OCI-LY1 (cell line): ENCODE data around the gene ARHGEF10L.

Experiments used
- H2AFZ ChIP-seq: fragments of 200-600 bp; sonication (generic), shearing (Covaris generic); 2 replicates; pipeline ENCODE4 v1.6.0; 2014; ENCODE audit warnings: antibody characterized with exemption, mild to moderate bottlenecking, low read length
- H3F3A ChIP-seq: fragments of 200-600 bp; sonication (generic), shearing (Covaris generic); 2 replicates; pipeline ENCODE4 v1.6.0; 2014; ENCODE audit warnings: mild to moderate bottlenecking, antibody characterized with exemption, low read length, moderate library complexity; ENCODE audit not compliant: insufficient read depth
- H3K27ac ChIP-seq: fragments of 200-600 bp; sonication (generic); 2 replicates; pipeline ENCODE4 v1.5.1; 2014; ENCODE audit warnings: low read length, mixed run types, mild to moderate bottlenecking, low read depth; ENCODE audit not compliant: poor library complexity, severe bottlenecking
- H3K27me3 ChIP-seq: fragments of 200-600 bp; sonication (generic); 2 replicates; pipeline ENCODE4 v1.6.0; 2014; ENCODE audit warnings: antibody characterized with exemption, mild to moderate bottlenecking, low read length, moderate library complexity; ENCODE audit not compliant: insufficient read depth
- H3K36me3 ChIP-seq: fragments of 200-600 bp; sonication (generic); 2 replicates; pipeline ENCODE4 v1.6.1; 2014; ENCODE audit warnings: mild to moderate bottlenecking, antibody characterized with exemption, low read length, moderate library complexity, mixed read lengths; ENCODE audit not compliant: insufficient read depth
- H3K4me1 ChIP-seq: fragments of 200-600 bp; sonication (generic); 2 replicates; pipeline ENCODE4 v1.5.1; 2014; ENCODE audit warnings: mild to moderate bottlenecking, low read length, moderate library complexity; ENCODE audit not compliant: insufficient read depth, severe bottlenecking
- H3K4me2 ChIP-seq: fragments of 200-600 bp; sonication (generic), shearing (Covaris generic); 2 replicates; pipeline ENCODE4 v1.6.1; 2014; ENCODE audit warnings: low read length
- H3K4me3 ChIP-seq: fragments of 200-600 bp; sonication (generic); 2 replicates; pipeline ENCODE4 v1.5.1; 2014; ENCODE audit warnings: low read length, low read depth, mild to moderate bottlenecking, mixed read lengths; ENCODE audit not compliant: poor library complexity, severe bottlenecking
- H3K79me2 ChIP-seq: fragments of 200-600 bp; shearing (Covaris generic); 2 replicates; pipeline ENCODE4 v1.6.1; 2016; ENCODE audit warnings: mixed run types, low read length, mixed read lengths; ENCODE audit not compliant: insufficient read depth
- H3K9ac ChIP-seq: fragments of 200-600 bp; sonication (generic), shearing (Covaris generic); 2 replicates; pipeline ENCODE4 v1.6.1; 2014; ENCODE audit warnings: mild to moderate bottlenecking, low read length, mixed read lengths
- H3K9me2 ChIP-seq: fragments of 200-600 bp; sonication (generic), shearing (Covaris generic); 2 replicates; pipeline ENCODE4 v1.6.1; 2014; ENCODE audit warnings: low read depth, mild to moderate bottlenecking, low read length, mixed read lengths
- H3K9me3 ChIP-seq: fragments of 200-600 bp; shearing (Covaris generic); 2 replicates; pipeline ENCODE4 v1.6.1; 2014; ENCODE audit warnings: low read length, mixed read lengths
- H4K20me1 ChIP-seq: fragments of 200-600 bp; sonication (generic), shearing (Covaris generic); 2 replicates; pipeline ENCODE4 v1.6.0; 2016; ENCODE audit warnings: mild to moderate bottlenecking, low read length; ENCODE audit not compliant: insufficient read depth
- CTCF ChIP-seq: fragments of 200-600 bp; sonication (generic), shearing (Covaris generic); IDR thresholded peaks from 2 replicates; pipeline ENCODE4 v1.5.1; 2017; ENCODE audit warnings: mild to moderate bottlenecking, antibody characterized with exemption, low read length, moderate library complexity, mixed read lengths
- EZH2 ChIP-seq: fragments of 200-600 bp; sonication (generic), shearing (Covaris generic); IDR thresholded peaks from 2 replicates; pipeline ENCODE4 v1.8.0; 2017; ENCODE audit warnings: borderline replicate concordance, mixed run types, mild to moderate bottlenecking, antibody characterized with exemption, low read length, moderate library complexity, mixed read lengths

Gene ARHGEF10L

GRCh38 chr1:17654519-17654918, 115.0 kb downstream of the ARHGEF10L start:
- Histone ChIP-seq H3K79me2 (no peaks in the 10 kb centered on the region), H2AFZ (no peak overlapping the region), H3K9ac (no peak overlapping the region), H3K27me3 (no peaks in the 10 kb centered on the region), H3K4me2 (no peak overlapping the region), H3F3A (no peaks in the 10 kb centered on the region), H3K4me1 (no peaks in the 10 kb centered on the region), H3K36me3 (no peaks in the 10 kb centered on the region), H3K27ac (no peak overlapping the region), H3K9me2 (no peaks in the 10 kb centered on the region), H4K20me1 (no peaks in the 10 kb centered on the region), H3K4me3 (no peak overlapping the region), H3K9me3 (no peaks in the 10 kb centered on the region)
- TF ChIP-seq CTCF (no peak), EZH2 (no peak)

- Histone ChIP-seq H3K27ac (no peak overlapping the region), H3K27me3 (no peaks in the 10 kb centered on the region), H3K9ac (no peak overlapping the region), H3K9me3 (no peaks in the 10 kb centered on the region), H3K4me3 (no peak overlapping the region), H3K36me3 (no peaks in the 10 kb centered on the region), H3K4me1 (no peaks in the 10 kb centered on the region), H3K79me2 (no peaks in the 10 kb centered on the region), H3K4me2 (no peak overlapping the region), H3K9me2 (no peaks in the 10 kb centered on the region), H2AFZ (no peak overlapping the region), H3F3A (no peaks in the 10 kb centered on the region), H4K20me1 (no peaks in the 10 kb centered on the region)
- no peak for TF ChIP-seq CTCF
These were observed 115.7 kb downstream of the ARHGEF10L start for GRCh38 chr1:17655169-17655568.

DNA sequence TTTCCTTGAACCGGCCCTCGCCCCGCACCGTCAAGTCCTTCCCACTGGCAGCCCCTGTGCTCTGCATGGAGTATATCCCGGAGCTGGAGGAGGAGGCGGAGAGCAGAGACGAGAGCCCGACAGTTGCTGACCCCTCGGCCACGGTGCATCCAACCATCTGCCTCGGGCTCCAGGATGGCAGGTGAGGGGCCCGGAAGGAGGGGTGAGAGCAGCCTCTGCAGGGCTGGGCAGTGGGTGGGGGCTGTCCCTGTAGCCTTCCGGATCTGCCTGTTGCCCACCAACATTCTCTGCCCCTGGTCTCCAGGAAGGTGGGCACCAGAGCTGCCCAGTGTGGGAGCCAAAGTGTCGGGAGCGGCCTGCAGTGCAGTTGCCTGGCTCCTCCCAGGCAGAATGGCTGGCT, 116.4 kb downstream of the ARHGEF10L start:
- no peak overlapping the region for H3K27ac ChIP-seq
- H3K9me2 ChIP-seq = no peaks in the 10 kb centered on the region
- H3K4me2 ChIP-seq = no peak overlapping the region
- H3K4me1 ChIP-seq = no peaks in the 10 kb centered on the region
- no peaks in the 10 kb centered on the region for H4K20me1 ChIP-seq
- no peak overlapping the region for H2AFZ ChIP-seq
- no peak overlapping the region for H3K4me3 ChIP-seq
- no peaks in the 10 kb centered on the region for H3K36me3 ChIP-seq
- H3K27me3 ChIP-seq = no peaks in the 10 kb centered on the region
- TF ChIP-seq CTCF (no peak), EZH2 (no peak)
- no peaks in the 10 kb centered on the region for H3F3A ChIP-seq
- H3K79me2 ChIP-seq = no peaks in the 10 kb centered on the region
- no peaks in the 10 kb centered on the region for H3K9me3 ChIP-seq
- H3K9ac ChIP-seq = no peak overlapping the region
